ENCODE data around the gene HES3.

DNA sequence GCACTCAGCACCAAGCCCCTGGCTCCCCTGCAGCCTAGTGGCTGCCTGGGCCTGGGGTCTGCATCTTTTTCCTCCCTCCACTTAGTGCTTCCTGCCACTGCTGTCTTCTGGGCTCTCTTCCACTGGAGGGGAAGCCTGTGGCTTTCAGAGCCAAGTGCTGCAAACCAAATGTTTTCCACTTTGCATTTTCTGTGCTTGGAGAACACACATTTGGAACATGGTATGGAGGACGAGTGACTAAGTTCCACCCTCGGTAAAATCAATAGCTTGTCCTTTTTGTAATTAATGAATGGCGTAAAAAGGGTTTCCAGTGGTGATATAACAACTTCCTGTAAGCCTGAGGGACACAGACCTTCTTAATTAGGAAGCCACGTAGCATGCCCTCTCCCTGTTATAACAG lies 27.0 kb downstream of the HES3 start:
- TF ChIP-seq, protein P1, sequence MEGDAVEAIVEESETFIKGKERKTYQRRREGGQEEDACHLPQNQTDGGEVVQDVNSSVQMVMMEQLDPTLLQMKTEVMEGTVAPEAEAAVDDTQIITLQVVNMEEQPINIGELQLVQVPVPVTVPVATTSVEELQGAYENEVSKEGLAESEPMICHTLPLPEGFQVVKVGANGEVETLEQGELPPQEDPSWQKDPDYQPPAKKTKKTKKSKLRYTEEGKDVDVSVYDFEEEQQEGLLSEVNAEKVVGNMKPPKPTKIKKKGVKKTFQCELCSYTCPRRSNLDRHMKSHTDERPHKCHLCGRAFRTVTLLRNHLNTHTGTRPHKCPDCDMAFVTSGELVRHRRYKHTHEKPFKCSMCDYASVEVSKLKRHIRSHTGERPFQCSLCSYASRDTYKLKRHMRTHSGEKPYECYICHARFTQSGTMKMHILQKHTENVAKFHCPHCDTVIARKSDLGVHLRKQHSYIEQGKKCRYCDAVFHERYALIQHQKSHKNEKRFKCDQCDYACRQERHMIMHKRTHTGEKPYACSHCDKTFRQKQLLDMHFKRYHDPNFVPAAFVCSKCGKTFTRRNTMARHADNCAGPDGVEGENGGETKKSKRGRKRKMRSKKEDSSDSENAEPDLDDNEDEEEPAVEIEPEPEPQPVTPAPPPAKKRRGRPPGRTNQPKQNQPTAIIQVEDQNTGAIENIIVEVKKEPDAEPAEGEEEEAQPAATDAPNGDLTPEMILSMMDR (conservative IDR thresholded peaks at IDR 0.05; ENCODE audit: low read depth, low read length): no peak
- TF ChIP-seq POLR2A (IDR thresholded peaks at IDR 0.05; ENCODE audit: low read depth, low read length) (no peak), BHLHE40 (IDR thresholded peaks at IDR 0.05; ENCODE audit: low read depth, low read length) (no peak), MXI1 (IDR thresholded peaks at IDR 0.05; ENCODE audit: borderline replicate concordance, low read depth, low read length) (no peak), CEBPB (IDR thresholded peaks at IDR 0.05; ENCODE audit: low read depth, low read length) (no peak), RFX5 (IDR thresholded peaks at IDR 0.05; ENCODE audit: low read depth, low read length) (no peak), RCOR1 (IDR thresholded peaks at IDR 0.05; ENCODE audit: insufficient replicate concordance, low read length) (no peak), RAD21 (IDR thresholded peaks at IDR 0.05; ENCODE audit: low read length) (no peak), CHD1 (IDR thresholded peaks at IDR 0.05; ENCODE audit: low read depth, low read length) (no peak), MAZ (IDR thresholded peaks at IDR 0.05; ENCODE audit: borderline replicate concordance, low read depth, low read length) (no peak), MAFK (IDR thresholded peaks at IDR 0.05; ENCODE audit: low read depth, low read length) (no peak)
- TF ChIP-seq, protein P2, sequence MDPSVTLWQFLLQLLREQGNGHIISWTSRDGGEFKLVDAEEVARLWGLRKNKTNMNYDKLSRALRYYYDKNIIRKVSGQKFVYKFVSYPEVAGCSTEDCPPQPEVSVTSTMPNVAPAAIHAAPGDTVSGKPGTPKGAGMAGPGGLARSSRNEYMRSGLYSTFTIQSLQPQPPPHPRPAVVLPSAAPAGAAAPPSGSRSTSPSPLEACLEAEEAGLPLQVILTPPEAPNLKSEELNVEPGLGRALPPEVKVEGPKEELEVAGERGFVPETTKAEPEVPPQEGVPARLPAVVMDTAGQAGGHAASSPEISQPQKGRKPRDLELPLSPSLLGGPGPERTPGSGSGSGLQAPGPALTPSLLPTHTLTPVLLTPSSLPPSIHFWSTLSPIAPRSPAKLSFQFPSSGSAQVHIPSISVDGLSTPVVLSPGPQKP (IDR thresholded peaks at IDR 0.05; ENCODE audit: borderline replicate concordance, low read depth, low read length): no peak
- TF ChIP-seq, protein P3, sequence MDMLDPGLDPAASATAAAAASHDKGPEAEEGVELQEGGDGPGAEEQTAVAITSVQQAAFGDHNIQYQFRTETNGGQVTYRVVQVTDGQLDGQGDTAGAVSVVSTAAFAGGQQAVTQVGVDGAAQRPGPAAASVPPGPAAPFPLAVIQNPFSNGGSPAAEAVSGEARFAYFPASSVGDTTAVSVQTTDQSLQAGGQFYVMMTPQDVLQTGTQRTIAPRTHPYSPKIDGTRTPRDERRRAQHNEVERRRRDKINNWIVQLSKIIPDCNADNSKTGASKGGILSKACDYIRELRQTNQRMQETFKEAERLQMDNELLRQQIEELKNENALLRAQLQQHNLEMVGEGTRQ (IDR thresholded peaks at IDR 0.05; ENCODE audit: low read depth, low read length): no peak

Measured in IMR-90 (cell line).